Measurements from ENCODE around the gene DEFB127.

DNA sequence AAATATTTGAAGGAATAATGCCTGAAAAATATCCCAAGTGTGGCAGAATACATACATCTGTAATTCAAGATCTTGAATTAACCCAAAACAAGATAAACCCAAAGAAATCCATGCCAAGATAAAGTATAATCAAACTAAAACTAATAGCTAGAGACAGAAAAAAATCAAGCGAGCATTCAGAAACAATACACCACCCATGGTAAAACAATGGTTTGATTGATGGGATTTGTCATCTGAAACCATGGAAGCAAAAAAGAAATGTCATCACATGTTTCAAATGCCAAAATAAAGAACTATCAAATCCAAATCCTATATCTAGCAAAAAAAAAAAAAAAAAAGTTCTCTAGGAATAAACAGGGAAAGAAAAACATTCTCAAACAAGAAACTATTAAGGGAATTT, 5.1 kb upstream of the DEFB127 start:
- TF ChIP-seq, protein P1, sequence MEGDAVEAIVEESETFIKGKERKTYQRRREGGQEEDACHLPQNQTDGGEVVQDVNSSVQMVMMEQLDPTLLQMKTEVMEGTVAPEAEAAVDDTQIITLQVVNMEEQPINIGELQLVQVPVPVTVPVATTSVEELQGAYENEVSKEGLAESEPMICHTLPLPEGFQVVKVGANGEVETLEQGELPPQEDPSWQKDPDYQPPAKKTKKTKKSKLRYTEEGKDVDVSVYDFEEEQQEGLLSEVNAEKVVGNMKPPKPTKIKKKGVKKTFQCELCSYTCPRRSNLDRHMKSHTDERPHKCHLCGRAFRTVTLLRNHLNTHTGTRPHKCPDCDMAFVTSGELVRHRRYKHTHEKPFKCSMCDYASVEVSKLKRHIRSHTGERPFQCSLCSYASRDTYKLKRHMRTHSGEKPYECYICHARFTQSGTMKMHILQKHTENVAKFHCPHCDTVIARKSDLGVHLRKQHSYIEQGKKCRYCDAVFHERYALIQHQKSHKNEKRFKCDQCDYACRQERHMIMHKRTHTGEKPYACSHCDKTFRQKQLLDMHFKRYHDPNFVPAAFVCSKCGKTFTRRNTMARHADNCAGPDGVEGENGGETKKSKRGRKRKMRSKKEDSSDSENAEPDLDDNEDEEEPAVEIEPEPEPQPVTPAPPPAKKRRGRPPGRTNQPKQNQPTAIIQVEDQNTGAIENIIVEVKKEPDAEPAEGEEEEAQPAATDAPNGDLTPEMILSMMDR (conservative IDR thresholded peaks at IDR 0.05 in 1 of 2, IDR thresholded peaks at IDR 0.05 in 1 of 2; ENCODE audit: extremely low read depth in 1 of 2, insufficient read depth in 1 of 2, low read depth in 1 of 2, low read length in 2 of 2): no peak
- no peak for TF ChIP-seq EZH2 (IDR thresholded peaks at IDR 0.05; ENCODE audit: borderline replicate concordance, low read length)

Measured in mammary epithelial cell (primary cell).